Prostate gland (tissue), 2 donors: Measurements from ENCODE around the gene VIPAS39. TPM values are rescaled to one million over a fixed set of nuclear protein-coding genes. Genes with fewer than 3 reads are reported as not detected.

Experiments used
- DNase-seq: peaks from one replicate; pipeline ENCODE4 v3.0.0-alpha.2; 2019; ENCODE audit warnings: low spot score
- H3K27ac ChIP-seq, 2 donors: fragments of 200-600 bp; sonication (generic); 2 replicates each; pipeline ENCODE4 v1.5.1; 2017 to 2019
- H3K27me3 ChIP-seq: fragments of 200-600 bp; sonication (generic); replicated peaks from 2 replicates; pipeline ENCODE4 v1.5.1; 2019; ENCODE audit not compliant: insufficient read depth
- H3K36me3 ChIP-seq, 2 donors: fragments of 200-600 bp; sonication (generic); 1 replicate in 1 of 2; 2 replicates in 1 of 2; pipeline versions ENCODE4 v1.5.1 to v1.8.1; 2017 to 2019
- H3K4me1 ChIP-seq: fragments of 200-600 bp; sonication (generic); replicated peaks from 2 replicates; pipeline ENCODE4 v1.5.1; 2019
- H3K4me3 ChIP-seq, 2 donors: fragments of 200-600 bp; sonication (generic); 2 replicates each; pipeline ENCODE4 v1.5.1; 2017 to 2019
- H3K9me3 ChIP-seq: fragments of 200-600 bp; sonication (generic); 2 replicates; pipeline ENCODE4 v1.5.1; 2017
- POLR2A ChIP-seq: fragments of 450-650 bp; IDR thresholded peaks from one replicate; pipeline ENCODE4 v1.6.1; 2016; ENCODE audit warnings: antibody characterized with exemption, mild to moderate bottlenecking
- POLR2AphosphoS5 ChIP-seq: sonication (generic); formaldehyde crosslinking; IDR thresholded peaks from one replicate; pipeline ENCODE4 v1.6.1; 2017; ENCODE audit warnings: antibody characterized with exemption
- WGBS: methylation state at CpG from one replicate; pipeline ENCODE4 v1.1.5; 2018; 5-methylcytosine and 5-hydroxymethylcytosine counted together
- intact Hi-C: fragments of 100-400 bp; cut with DNase I; formaldehyde crosslinking; loops from one replicate; pipeline ENCODE4 v1.14.2; 2022
- total RNA-seq, 2 donors: library from RNA; depleted of rRNA; stranded (reverse); fragments of >200 nt; gene quantifications; one replicate each; pipeline ENCODE4 v1.1.0, GENCODE V29; 2016
- TF ChIP-seq, protein P1 (sequence below), 4 experiments: fragments of 200-600 bp in 2 of 4; fragments of 450-650 bp in 2 of 4; sonication (generic) in 2 of 4; IDR thresholded peaks; 1 replicate in 3 of 4; 2 replicates in 1 of 4; pipeline ENCODE4 v1.5.1; 2016 to 2019; ENCODE audit warnings: antibody characterized with exemption in 4 of 4, mild to moderate bottlenecking in 2 of 4, moderate library complexity in 2 of 4

The VIPAS39 gene
- total RNA-seq = 10 to 100 TPM; 19.6 to 45.4 TPM

GRCh38 chr14:77457522-77458248 lies at the start of gene VIPAS39, which contains the start of gene AHSA1:
VIPAS39 (minus strand) TSS chr14:77457601; CDS start chr14:77454102, 3,499 bp downstream.
AHSA1 (plus strand) TSS chr14:77458093; CDS start chr14:77458190, 97 bp downstream.
- Histone ChIP-seq H3K27ac (peak within 1 kb of the TSS; percentile 92 to 97), H3K36me3 (peaks cover 4 to 10% of the 10 kb centered on the region in 2 donors), H3K9me3 (no peaks in the 10 kb centered on the region), H3K4me1 (no peaks in the 10 kb centered on the region), H3K27me3 (no peaks in the 10 kb centered on the region), H3K4me3 (peak within 1 kb of the TSS; percentile 71 to 84)
- intact Hi-C loops = loop anchor here (2.0 to 10.0 kb wide), 6 partner anchors 80 to 300 kb away; partner anchors contain the start of genes ALKBH1, GSTZ1, POMT2 and SAMD15
- TF ChIP-seq POLR2A (peak; percentile 78), POLR2AphosphoS5 (peak; percentile 86)
- TF ChIP-seq, protein P1, sequence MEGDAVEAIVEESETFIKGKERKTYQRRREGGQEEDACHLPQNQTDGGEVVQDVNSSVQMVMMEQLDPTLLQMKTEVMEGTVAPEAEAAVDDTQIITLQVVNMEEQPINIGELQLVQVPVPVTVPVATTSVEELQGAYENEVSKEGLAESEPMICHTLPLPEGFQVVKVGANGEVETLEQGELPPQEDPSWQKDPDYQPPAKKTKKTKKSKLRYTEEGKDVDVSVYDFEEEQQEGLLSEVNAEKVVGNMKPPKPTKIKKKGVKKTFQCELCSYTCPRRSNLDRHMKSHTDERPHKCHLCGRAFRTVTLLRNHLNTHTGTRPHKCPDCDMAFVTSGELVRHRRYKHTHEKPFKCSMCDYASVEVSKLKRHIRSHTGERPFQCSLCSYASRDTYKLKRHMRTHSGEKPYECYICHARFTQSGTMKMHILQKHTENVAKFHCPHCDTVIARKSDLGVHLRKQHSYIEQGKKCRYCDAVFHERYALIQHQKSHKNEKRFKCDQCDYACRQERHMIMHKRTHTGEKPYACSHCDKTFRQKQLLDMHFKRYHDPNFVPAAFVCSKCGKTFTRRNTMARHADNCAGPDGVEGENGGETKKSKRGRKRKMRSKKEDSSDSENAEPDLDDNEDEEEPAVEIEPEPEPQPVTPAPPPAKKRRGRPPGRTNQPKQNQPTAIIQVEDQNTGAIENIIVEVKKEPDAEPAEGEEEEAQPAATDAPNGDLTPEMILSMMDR (IDR thresholded peaks at IDR 0.05) = peak in 1 of 4 experiments; percentile 14
- under 1% methylated on average over 50 of the region's 50 CpGs for WGBS
- peak; percentile 97 for DNase-seq

- TF ChIP-seq, protein P1 (IDR thresholded peaks at IDR 0.05) = no peak
- TF ChIP-seq POLR2A (no peak), POLR2AphosphoS5 (no peak)
- no peak for DNase-seq
- WGBS = 71% methylated on average over 4 of the region's 4 CpGs
These were observed 47.6 kb upstream of the VIPAS39 start for GRCh38 chr14:77505031-77505430.

GRCh38 chr14:77503138-77503537 lies 45.7 kb upstream of the VIPAS39 start:
- DNase-seq = no peak
- intact Hi-C loops = no loop called here
- H3K4me1 ChIP-seq = no peaks in the 10 kb centered on the region
- no peak overlapping the region for H3K4me3 ChIP-seq
- no peak overlapping the region for H3K27ac ChIP-seq
- H3K36me3 ChIP-seq = no peaks in the 10 kb centered on the region
- no peaks in the 10 kb centered on the region for H3K27me3 ChIP-seq
- TF ChIP-seq, protein P1 (IDR thresholded peaks at IDR 0.05) = no peak
- TF ChIP-seq POLR2AphosphoS5 (no peak), POLR2A (no peak)
- H3K9me3 ChIP-seq = no peaks in the 10 kb centered on the region
- WGBS = 93% methylated on average over 5 of the region's 5 CpGs

More at GRCh38 chr14:77505031-77505430, 47.6 kb upstream of the VIPAS39 start:
- intact Hi-C loops = no loop called here
- H3K27ac ChIP-seq = no peak overlapping the region
- H3K36me3 ChIP-seq = no peaks in the 10 kb centered on the region
- no peak overlapping the region for H3K4me3 ChIP-seq
- H3K9me3 ChIP-seq = no peaks in the 10 kb centered on the region
- H3K4me1 ChIP-seq = no peaks in the 10 kb centered on the region
- H3K27me3 ChIP-seq = no peaks in the 10 kb centered on the region

GRCh38 chr14:77502109-77502782 lies 44.8 kb upstream of the VIPAS39 start:
- intact Hi-C loops = no loop called here

More at GRCh38 chr14:77502109-77502782, 44.8 kb upstream of the VIPAS39 start:
- TF ChIP-seq POLR2A = no peak
- TF ChIP-seq POLR2AphosphoS5 = no peak
- TF ChIP-seq, protein P1 (IDR thresholded peaks at IDR 0.05) = no peak
- DNase-seq = no peak
- no peaks in the 10 kb centered on the region for H3K27me3 ChIP-seq
- 80% methylated on average over 11 of the region's 11 CpGs for WGBS
- no peak overlapping the region for H3K4me3 ChIP-seq
- H3K27ac ChIP-seq = no peak overlapping the region
- H3K9me3 ChIP-seq = no peaks in the 10 kb centered on the region
- H3K4me1 ChIP-seq = no peaks in the 10 kb centered on the region
- no peaks in the 10 kb centered on the region for H3K36me3 ChIP-seq
